Ascending aorta (tissue), 2 donors: Measurements from ENCODE around the gene GNB1L. TPM values are rescaled to one million over a fixed set of nuclear protein-coding genes. Genes with fewer than 3 reads are reported as not detected.
"Not testable (repeated sequence)": the region's sequence is repeated elsewhere in the genome, so short reads cannot be mapped to it uniquely, and the experiment has no call there.

Source experiments
- DNase-seq, 2 donors: peaks; one replicate each; pipeline ENCODE4 v3.0.0-alpha.2; 2019; ENCODE audit warnings: low spot score in 2 of 2
- H3K27ac ChIP-seq, 2 donors: fragments of 200-600 bp; sonication (generic); one replicate each; pipeline ENCODE4 v1.5.1; 2016 to 2017; ENCODE audit warnings: mild to moderate bottlenecking in 1 of 2
- H3K27me3 ChIP-seq: fragments of 200-600 bp; sonication (generic); one replicate; pipeline ENCODE4 v1.5.1; 2017
- H3K36me3 ChIP-seq, 2 donors: fragments of 200-600 bp; sonication (generic); one replicate each; pipeline ENCODE4 v1.5.1; 2016
- H3K4me1 ChIP-seq, 2 donors: fragments of 200-600 bp; sonication (generic); one replicate each; pipeline ENCODE4 v1.5.1; 2016 to 2017; ENCODE audit warnings: mild to moderate bottlenecking in 1 of 2
- H3K4me3 ChIP-seq, 2 donors: fragments of 200-600 bp; sonication (generic); one replicate each; pipeline ENCODE4 v1.5.1; 2016 to 2017; ENCODE audit warnings: mild to moderate bottlenecking in 1 of 2
- H3K9me3 ChIP-seq, 2 donors: fragments of 200-600 bp; sonication (generic); one replicate each; pipeline ENCODE4 v1.5.1; 2016
- intact Hi-C: fragments of 100-400 bp; cut with DNase I; formaldehyde crosslinking; loops from one replicate; pipeline ENCODE4 v1.15.1; 2023
- total RNA-seq: library from RNA; depleted of rRNA; stranded (reverse); fragments of >200 nt; gene quantifications from one replicate; pipeline ENCODE4 v1.1.0, GENCODE V29; 2016
- TF ChIP-seq, protein P1 (sequence below), 3 experiments: fragments of 200-600 bp in 2 of 3; fragments of 450-650 bp in 1 of 3; sonication (generic) in 2 of 3; IDR thresholded peaks; one replicate each; pipeline ENCODE4 v1.5.1; 2016 to 2019; ENCODE audit warnings: antibody characterized with exemption in 3 of 3, mild to moderate bottlenecking in 1 of 3, moderate library complexity in 1 of 3

Gene GNB1L
- total RNA-seq, 1 donor from 2014 or later, result 7.9 TPM

DNA sequence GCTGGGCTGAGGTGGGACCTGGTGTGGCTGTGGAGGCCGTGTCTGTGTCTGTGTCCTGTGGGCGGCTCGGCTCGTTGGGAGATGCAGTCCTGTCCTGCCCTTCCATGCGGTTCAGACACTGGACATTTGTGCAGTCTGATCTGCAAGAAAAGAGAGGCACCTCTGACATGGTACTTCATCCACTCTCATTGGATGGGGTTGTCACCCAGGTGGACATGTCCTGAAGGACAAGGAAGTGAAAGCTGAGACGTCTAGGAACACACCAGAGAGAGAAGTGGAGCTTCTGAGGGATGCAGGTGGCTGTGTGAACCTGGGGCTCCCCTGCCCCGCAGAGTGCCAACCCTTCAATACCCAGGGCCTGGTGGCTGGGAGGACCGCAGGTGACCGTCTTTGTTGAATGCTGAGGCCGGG lies 75.7 kb downstream of the GNB1L start:
- no peaks in the 10 kb centered on the region for H3K36me3 ChIP-seq
- intact Hi-C loops, result no loop called here
- TF ChIP-seq, protein P1, sequence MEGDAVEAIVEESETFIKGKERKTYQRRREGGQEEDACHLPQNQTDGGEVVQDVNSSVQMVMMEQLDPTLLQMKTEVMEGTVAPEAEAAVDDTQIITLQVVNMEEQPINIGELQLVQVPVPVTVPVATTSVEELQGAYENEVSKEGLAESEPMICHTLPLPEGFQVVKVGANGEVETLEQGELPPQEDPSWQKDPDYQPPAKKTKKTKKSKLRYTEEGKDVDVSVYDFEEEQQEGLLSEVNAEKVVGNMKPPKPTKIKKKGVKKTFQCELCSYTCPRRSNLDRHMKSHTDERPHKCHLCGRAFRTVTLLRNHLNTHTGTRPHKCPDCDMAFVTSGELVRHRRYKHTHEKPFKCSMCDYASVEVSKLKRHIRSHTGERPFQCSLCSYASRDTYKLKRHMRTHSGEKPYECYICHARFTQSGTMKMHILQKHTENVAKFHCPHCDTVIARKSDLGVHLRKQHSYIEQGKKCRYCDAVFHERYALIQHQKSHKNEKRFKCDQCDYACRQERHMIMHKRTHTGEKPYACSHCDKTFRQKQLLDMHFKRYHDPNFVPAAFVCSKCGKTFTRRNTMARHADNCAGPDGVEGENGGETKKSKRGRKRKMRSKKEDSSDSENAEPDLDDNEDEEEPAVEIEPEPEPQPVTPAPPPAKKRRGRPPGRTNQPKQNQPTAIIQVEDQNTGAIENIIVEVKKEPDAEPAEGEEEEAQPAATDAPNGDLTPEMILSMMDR (IDR thresholded peaks at IDR 0.05), result no peak
- H3K4me1 ChIP-seq, result no peaks in the 10 kb centered on the region
- DNase-seq, result no peak
- H3K9me3 ChIP-seq, result no peaks in the 10 kb centered on the region
- H3K27me3 ChIP-seq, result no peaks in the 10 kb centered on the region
- H3K4me3 ChIP-seq, result no peak overlapping the region
- no peak overlapping the region for H3K27ac ChIP-seq

DNA sequence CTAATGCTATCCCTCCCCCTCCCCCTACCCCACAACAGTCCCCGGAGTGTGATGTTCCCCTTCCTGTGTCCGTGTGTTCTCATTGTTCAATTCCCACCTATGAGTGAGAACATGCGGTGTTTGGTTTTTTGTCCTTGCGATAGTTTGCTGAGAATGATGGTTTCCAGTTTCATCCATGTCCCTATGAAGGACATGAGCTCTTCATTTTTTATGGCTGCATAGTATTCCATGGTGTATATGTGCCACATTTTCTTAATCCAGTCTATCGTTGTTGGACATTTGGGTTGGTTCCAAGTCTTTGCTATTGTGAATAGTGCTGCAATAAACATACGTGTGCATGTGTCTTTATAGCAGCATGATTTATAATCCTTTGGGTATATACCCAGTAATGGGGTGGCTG lies 77.5 kb downstream of the GNB1L start:
- H3K36me3 ChIP-seq, DNase-seq, H3K4me3 ChIP-seq, intact Hi-C loops, H3K4me1 ChIP-seq, H3K27me3 ChIP-seq, H3K27ac ChIP-seq, H3K9me3 ChIP-seq: not testable (repeated sequence)

DNA sequence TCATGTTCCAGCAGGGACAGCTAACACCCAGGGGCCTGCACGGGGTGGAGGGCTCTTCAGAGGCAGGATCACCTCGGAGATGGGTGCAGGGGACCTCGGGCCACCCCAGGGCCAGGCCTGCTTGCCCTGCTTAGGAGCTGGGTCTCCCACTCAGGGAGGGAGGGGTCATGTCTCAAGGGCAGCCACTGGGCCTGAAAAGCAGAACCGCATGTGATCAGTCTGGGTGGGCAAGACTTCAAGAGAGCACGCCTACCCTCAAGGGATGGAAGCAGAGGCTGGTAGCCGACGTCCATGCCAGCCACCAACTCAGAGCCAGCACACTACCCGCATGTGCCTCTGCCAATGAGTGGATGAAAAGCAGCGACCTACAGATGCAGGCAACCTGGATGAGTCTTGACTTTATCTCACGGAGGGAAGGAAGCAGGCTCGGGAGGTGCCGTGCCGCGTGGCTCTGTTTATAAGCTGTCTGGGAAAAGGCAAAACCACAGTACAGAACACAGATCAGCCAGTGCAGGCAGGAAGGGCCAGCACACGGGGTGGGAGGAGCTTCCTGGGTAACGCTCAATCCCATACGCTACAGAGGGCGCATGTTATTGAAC lies 78.1 kb downstream of the GNB1L start:
- intact Hi-C loops, result no loop called here
- no peaks in the 10 kb centered on the region for H3K36me3 ChIP-seq
- no peak overlapping the region for H3K27ac ChIP-seq
- TF ChIP-seq, protein P1 (IDR thresholded peaks at IDR 0.05), result no peak
- no peak for DNase-seq
- H3K27me3 ChIP-seq, result no peaks in the 10 kb centered on the region
- H3K4me1 ChIP-seq, result no peaks in the 10 kb centered on the region
- no peak overlapping the region for H3K4me3 ChIP-seq
- no peaks in the 10 kb centered on the region for H3K9me3 ChIP-seq

DNA sequence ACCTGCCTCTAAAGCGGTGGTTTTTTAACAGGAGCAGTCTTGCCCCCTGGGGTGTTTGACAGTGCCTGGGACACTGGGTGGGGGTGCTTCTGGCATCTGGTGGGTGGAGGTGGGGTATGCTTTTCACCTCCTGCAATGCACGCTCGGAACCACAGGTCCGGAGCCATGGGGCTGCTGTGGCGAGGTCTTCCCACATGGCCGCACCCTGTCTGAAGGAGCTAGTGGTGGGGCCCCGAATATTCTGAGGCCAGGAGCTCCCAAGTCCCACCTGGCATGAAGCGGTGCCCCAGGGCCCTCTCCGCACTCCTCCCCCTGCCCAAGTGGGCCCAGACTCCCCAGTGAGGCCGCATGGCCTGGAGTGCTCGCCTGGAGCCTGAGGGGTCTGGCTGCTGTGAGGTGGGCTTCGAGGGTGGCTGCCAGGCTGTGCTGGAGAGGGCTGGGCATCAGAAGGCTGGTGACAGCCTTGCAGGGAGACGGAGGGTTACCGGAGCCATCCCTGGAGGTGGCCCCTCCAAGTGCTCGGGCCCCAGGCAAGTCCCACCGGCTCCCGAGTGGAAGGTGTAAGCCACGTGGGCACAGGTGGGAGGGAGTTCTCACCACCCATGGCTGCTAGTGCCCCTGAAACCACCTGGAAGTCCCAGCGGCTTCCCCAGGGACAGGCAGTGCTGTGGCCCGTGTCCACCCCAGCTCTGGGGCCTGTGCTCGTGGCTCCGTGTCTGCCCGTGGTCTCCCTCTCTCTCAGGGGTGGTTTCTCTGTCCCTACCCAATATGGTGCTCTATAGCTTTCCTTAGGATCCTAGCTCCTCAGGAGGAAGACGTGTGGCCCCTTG lies 79.0 kb downstream of the GNB1L start:
- intact Hi-C loops, result no loop called here
- Histone ChIP-seq H3K36me3 (no peaks in the 10 kb centered on the region), H3K9me3 (no peaks in the 10 kb centered on the region), H3K27me3 (no peaks in the 10 kb centered on the region), H3K4me1 (no peaks in the 10 kb centered on the region), H3K27ac (no peak overlapping the region), H3K4me3 (no peak overlapping the region)
- DNase-seq, result no peak
- TF ChIP-seq, protein P1 (IDR thresholded peaks at IDR 0.05), result no peak

DNA sequence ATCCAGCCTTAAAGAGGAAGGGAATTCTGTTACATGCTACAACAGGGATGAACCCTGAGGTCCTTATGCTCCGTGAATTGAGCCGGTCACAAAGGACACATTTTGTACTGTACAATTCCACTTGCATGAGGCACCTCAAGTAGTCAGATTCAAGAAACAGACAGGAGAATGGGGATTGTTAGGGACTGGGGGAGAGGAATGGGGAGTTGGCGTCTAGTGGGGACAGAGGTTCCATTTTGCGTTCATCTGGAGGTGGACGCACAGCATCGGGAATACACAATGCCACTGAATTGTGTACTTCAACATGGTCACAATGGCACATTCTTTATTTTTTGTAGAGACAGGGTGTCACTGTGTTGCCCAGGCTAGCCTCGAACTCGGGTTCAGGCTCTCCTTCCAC lies 80.0 kb downstream of the GNB1L start:
- no peak for DNase-seq
- Histone ChIP-seq H3K36me3 (no peaks in the 10 kb centered on the region), H3K27ac (no peak overlapping the region), H3K27me3 (no peaks in the 10 kb centered on the region), H3K4me1 (no peaks in the 10 kb centered on the region), H3K4me3 (no peak overlapping the region), H3K9me3 (no peaks in the 10 kb centered on the region)
- TF ChIP-seq, protein P1 (IDR thresholded peaks at IDR 0.05), result no peak
- intact Hi-C loops, result no loop called here

DNA sequence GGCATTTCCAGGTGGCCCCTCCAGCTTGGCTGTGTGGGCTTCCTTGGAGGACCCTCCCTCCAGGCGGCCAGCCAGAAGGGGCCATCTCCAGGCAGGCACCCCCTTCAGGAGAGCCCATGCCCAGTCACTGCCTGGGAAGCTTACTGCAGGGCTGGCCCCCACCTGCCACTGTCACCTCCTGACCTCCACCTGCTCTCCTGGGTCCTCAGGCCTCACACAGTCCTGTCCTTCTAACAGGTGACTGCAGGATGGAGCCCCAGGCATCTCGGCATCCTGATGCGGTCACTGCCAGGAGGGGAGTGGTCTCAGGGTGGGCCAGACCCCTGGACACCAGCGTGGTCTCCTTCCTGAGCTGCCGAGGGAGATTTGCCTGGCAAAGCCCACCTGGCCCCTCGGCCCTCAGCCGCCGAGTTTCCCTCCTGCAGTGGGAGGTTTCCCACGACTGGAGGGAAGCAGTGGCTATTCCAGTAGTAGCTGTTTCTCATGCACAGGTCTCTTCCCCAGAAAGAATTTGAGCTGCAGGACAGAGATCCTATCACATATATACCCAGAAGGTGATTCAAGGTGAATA lies 81.1 kb downstream of the GNB1L start:
- H3K27ac ChIP-seq, result no peak overlapping the region
- TF ChIP-seq, protein P1 (IDR thresholded peaks at IDR 0.05), result no peak
- H3K4me1 ChIP-seq, result no peaks in the 10 kb centered on the region
- no peak overlapping the region for H3K4me3 ChIP-seq
- no peaks in the 10 kb centered on the region for H3K27me3 ChIP-seq
- H3K36me3 ChIP-seq, result no peaks in the 10 kb centered on the region
- H3K9me3 ChIP-seq, result no peaks in the 10 kb centered on the region
- intact Hi-C loops, result no loop called here
- no peak for DNase-seq
